GM18498 (cell line): ENCODE measurements around the gene ZNF692.
"Not testable (repeated sequence)": the region's sequence is repeated elsewhere in the genome, so short reads cannot be mapped to it uniquely, and the experiment has no call there.

ENCODE experiments used
- ATAC-seq: cut with Tn5 transposase; IDR thresholded peaks from one replicate; pipeline ENCODE4 v1.9.1; 2021; ENCODE audit warnings: mild to moderate bottlenecking, moderate library complexity; ENCODE audit not compliant: unreplicated experiment

ZNF692 gene

GRCh38 chr1:248811514-248812490 lies 47.1 kb downstream of the ZNF692 start:
- ATAC-seq = no peak

DNA sequence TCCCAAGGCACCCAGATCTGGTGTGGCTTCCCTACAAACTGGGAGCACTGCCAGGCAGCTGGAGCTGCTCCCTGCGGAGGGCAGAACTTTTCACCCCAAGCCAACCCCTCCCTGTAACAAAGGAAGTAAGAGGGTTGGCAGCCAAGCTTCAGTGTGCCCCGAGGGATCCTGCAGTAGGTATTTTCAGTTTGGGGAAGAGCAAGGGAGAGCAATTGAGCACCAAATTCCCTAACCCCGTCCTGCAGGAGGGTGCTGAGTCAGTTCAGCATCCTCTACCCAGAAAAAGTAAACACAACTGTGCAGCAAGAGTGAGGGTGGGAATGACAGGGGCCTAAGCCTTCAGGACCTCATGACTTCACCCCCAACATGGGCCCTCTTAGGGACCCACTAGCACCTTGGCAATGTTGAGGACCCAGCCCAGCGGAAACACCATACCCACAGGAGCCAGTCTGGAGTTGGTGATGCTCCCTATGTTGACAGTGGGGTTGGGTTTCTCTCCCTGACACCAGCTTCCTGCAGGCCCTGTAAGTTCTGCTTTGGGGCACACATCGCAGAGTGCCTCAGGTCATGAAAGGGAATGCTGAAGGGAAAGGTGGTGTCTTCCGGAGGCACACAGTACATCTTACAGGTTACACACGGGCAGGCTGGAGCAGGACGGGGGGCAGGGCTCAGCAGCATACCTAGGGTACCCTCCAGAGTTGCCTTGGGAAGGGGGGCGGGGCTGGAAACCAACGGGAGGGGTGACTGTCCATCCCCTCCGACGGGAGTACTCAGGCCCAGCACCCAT lies 48.0 kb downstream of the ZNF692 start:
- no peak for ATAC-seq

- ATAC-seq = no peak
Observed at GRCh38 chr1:248810000-248810726, 48.7 kb downstream of the ZNF692 start.

- no peak for ATAC-seq
Observed at GRCh38 chr1:248808876-248809275, 50.0 kb downstream of the ZNF692 start.

DNA sequence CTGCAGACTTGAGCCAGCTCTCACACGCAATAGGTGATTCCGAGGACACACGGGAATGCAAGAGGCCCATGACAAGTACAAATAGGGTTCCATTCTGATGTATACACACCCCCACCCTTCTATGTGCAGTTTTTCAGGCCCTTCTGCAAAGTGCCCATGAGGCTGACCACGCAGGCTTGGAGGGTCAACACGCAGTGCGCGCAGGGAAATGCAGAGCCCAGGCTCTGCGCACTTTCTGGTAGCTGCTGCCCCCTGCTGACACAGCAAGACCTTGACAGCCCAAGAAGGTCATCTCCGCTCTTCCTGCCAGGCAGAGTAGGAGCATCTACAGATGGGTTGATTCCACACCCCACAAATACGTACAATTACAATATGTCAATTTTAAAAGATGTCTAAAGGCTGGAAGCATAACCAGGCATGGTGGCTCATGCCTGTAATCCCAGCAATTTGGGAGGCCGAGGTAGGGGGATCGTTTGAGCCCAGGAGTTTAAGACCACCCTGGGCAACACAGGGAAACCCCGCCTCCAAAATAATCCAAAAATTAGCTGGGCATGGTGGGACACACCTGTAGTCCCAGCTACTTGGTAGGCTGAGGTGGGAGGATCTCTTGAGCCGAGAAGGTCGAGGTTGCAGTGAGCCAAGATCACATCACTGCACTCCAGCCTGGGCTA lies 51.7 kb downstream of the ZNF692 start:
- ATAC-seq = peak; percentile 53

DNA sequence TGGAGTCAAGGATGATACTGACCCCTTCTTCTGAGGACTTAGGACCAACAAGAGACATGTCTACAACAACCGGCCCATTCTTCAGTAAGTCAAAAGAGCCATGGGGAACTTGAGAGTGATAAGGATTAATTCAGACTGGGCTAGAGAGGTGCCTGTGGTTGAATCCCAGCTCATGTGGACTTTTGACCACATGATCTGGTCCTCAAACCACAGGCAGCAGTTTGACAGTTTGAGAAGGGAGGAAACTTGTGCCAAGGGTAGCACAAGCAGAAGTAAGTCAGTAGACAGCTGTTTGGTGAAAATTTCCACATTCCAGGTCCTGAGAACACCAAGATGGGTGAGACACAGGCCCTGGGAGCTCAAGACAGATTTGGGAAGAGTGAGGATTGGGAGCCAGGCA lies 53.0 kb downstream of the ZNF692 start:
- no peak for ATAC-seq

DNA sequence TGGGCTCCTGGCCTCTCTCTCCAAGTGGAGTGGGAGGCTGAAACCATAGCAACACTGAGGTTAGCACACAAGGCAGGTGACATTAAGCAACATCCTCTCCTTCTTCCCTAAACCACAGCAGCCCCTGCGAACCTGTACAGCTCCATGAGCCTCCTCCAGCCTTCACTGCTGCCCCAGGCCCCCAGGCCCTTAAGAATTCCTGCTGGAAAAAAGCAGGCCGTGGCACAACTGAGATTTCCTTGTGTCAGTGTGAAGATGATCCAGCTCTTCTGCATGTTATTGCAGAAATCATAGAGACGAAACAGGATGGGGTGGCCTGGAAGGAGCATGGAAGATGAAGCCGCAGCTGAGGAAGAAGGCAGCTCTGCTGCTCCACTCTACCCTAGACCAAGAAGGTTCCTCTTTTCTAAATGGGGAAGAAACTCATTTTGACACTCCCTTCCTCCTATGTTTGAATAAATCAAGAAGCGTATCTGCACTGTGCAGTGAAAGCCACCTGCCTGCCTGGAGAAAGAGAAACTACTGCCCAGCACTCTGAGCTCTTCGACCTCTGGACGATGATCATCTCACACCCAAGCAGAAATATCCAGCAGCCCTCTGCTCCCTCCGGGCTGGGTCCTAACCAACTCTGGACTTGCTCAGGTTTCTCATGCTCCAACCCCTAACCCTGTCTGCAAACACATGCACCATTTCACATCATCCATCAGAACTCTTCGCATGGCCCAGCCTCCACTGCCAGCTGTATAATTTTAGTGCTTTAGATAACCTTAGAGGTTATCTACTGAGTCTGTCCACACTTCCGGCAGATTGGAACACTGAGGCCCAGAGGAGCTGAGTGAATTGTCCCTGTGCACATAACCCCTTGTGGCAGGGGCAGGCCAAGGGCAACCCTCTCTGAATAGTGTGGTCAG lies 53.9 kb downstream of the ZNF692 start:
- peak; percentile 85 for ATAC-seq

DNA sequence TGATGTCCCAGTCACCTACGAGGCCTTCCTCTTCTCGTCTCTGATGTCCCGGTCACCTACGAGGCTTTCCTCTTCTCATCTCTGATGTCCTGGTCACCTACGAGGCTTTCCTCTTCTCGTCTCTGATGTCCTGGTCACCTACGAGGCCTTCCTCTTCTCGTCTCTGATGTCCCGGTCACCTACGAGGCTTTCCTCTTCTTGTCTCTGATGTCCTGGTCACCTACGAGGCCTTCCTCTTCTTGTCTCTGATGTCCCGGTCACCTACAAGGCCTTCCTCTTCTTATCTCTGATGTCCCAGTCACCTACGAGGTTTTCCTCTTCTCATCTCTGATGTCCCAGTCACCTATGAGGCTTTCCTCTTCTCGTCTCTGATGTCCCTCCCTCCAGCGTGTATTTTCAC lies 55.4 kb downstream of the ZNF692 start:
- ATAC-seq = not testable (repeated sequence)

- no peak for ATAC-seq
Observed at GRCh38 chr1:248802454-248802853, 56.4 kb downstream of the ZNF692 start.

GRCh38 chr1:248800459-248800858 lies 58.4 kb downstream of the ZNF692 start:
- ATAC-seq = no peak
